Measurements from ENCODE around the gene LIN28B.

- TF ChIP-seq CTCF (IDR thresholded peaks at IDR 0.05 in 2 of 3, conservative IDR thresholded peaks at IDR 0.05 in 1 of 3; ENCODE audit: borderline replicate concordance in 1 of 3, insufficient read depth in 1 of 3, low read depth in 2 of 3, low read length in 2 of 3) (no peak), POLR2A (IDR thresholded peaks at IDR 0.05; ENCODE audit: borderline replicate concordance, extremely low read depth, insufficient read depth, insufficient read length) (no peak), ZFX (IDR thresholded peaks at IDR 0.05) (no peak), RAD21 (IDR thresholded peaks at IDR 0.05; ENCODE audit: low read depth) (no peak), POLR2AphosphoS5 (IDR thresholded peaks at IDR 0.05; ENCODE audit: low read depth, low read length) (no peak)
These were observed 99.7 kb downstream of the LIN28B start for GRCh38 chr6:105056646-105057045.

All from HCT116 (cell line).